CD4-positive, alpha-beta T cell treated with Interleukin-12 subunit alpha and Interleukin-12 subunit beta, for 1 hour (primary cell): ENCODE data around the gene KRTAP10-4.
"Not testable (repeated sequence)": the region's sequence is repeated elsewhere in the genome, so short reads cannot be mapped to it uniquely, and the experiment has no call there.

Experiments used
- DNase-seq: peaks from one replicate; pipeline ENCODE4 v3.0.0-alpha.2; 2020

The KRTAP10-4 gene

DNA sequence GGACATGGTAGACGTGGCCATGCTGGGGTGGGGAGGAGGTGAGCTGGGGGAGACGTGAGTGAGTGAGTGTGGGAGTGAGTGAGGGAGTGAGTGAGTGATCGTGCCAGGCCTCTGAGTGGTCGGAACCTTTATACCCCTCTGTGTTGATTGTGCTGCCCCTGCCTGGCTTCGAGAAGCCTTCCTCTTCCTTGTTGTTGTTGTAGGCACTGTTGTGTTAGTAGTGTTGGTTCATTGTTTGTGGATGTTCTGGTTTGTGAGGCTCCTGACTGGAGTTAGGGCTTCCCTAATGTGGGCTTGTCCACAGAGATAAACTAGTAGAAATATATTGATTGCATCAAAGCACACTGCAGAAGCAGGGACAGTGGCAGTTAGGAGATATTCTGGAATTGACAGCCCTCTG is 14.8 kb upstream of the KRTAP10-4 start, which contains the start of gene KRTAP10-3:
TSS of gene KRTAP10-3 (minus strand) at position 101 of the 400 bp plus-strand sequence. CDS start at position 21, 80 bp downstream.
- no peak for DNase-seq

DNA sequence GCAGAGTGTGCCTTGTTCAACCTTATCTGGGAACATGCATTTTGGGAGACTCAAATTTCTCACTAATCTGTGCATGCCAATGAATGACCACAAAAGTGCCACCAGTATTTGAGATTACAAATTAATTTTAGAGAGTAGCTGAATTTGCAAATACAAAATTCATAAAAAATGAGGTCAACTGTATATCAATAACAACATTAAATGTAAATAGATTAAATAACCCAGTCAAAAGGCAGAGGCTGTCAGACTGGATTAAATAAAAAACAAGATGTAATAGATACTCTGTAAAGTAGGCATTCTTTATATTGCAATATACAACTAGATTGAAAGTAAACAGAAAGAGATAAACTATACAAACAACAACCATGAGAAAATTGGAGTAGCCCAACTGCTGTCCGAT is 9.4 kb upstream of the KRTAP10-4 start:
- DNase-seq, result no peak

DNA sequence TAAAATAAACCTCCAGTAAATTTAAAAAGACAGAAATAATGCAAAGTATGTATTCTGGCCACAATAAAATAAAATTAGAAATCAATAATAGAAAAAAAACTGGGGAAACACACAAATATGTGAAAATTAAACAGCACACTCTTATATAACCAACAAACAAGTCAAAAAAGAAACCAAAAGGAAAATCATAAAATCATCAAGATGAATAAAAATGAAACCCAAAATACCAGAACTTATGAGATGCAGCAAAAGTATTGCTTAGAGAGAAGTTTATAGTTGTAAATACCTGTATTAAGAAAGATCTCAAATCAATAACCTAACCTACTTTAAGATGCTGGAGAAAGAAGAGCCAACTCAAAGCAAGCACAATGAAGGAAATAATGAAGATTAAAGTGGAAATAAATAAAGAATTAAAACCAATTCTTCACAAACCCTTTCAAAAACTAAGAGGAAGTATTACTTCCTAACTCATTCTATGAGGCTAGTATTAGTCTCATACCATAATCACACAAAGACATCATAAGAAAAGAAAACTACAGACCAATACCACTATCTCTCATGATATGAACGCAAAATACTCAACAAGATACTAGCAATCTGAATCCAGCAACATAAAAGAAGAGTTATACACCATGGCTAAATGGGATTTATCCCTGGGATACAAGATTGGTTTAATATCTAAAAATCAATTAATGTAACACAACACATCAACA is 8.5 kb upstream of the KRTAP10-4 start:
- DNase-seq, result no peak

DNA sequence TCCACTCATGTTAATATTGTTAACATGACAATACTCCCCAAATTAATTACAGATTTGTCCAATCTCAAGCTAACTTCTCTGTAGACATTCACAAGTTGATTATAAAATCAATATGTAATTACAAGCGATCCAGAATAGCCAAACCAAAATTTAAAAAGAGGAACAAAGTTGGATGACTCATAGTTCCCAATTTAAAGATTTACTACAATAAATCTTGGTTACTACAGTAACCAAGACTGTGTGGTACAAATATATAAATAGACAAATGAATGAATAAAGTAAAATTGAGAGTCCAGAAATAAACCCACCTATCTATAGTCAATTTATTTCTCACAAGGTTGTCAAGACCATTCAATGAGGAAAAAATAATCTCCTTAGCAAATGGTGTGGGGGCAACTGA is 7.1 kb upstream of the KRTAP10-4 start:
- no peak for DNase-seq

DNA sequence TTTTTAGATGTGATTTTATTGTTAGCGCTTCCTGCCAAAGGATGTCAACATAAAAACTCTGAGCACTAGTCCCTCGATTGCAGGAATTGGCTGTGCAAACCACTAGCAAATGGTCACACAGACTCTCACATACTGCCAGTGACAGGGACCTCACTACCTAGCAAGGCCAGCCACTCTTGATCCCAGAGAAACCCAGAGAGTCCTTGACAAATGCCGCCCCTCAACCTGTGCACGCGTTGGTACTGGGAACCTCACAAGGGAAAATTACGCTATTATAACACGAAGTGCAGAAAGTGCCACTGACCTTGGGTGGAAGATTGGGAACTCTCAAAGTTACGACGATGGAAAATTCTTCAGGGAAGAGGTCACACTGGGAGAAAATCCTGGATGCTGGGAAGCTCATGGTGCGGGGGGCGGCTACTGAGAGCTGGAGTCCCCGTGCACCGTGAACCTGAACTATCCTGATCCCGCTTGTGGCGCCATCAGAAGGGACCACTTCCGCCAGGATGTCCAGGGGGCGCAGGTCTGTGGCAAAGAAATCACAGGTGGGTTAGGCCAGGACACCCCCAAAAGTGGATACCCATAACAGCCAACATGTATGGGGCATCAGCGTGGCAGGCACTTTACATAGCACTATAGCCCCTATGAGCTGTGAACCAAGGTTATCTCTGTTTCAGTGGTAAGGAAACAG is 5.9 kb upstream of the KRTAP10-4 start:
- DNase-seq, result no peak

DNA sequence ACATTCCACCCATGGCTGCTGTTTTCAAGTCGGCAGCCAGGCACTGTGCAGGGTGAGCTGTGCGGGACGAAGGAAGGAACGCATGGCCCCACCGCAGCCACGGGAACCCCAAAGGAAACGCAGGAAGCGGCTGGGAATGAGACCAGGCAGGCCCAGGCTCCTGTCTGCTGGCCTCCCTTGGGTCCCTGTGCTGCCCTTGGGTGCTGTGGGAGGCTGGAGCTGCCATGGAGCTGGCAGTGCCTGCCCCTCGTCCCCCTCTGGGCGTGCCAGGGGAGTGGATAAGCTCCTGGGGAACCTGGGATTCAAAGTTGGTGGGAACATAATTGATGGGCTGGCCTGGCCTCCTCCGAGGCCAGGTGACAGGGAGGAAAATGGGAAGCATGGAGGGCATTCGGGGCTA is 5.3 kb upstream of the KRTAP10-4 start:
- no peak for DNase-seq

DNA sequence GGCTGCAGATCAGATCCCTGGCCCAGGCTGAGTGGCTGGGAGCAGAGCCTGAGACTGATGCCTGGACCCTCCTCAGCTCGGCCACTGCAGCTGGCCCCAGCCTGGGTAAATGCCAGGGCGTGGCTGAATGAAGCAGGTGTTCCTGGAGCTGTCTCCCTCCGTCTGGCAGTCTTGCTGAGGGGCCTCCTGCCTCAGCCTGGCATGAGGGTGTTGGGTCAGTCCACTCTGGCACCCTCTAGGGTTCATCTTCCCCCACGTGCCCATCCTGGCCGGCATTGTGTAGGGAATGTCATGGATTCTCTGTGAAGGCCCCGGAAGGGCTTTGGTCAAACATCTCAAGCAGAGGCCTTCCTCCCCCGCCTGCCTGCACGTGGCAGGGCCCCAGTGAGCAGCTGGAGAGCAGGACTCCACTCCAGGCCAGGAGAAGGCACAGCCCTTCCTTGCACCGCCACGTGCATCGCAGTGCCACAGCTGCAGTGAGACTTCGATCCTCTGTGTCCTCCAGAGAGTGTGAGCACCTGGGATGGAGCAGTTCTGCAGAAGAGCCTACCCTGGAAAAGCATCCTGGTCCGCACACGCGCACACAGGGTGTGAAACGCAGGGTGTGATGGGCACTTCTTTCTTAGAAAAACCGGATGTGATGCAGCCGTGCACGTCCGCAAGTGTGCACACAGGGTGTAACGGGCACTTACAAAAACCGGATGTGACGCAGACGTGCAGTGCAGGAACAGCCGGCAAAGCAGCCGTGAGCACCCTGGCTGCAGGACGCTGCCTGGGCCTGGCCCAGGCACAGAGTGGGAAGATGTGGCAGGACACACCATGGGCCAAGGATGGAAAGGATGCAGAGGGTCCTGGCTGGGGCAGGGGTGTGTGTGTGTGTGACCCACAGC is 4.6 kb upstream of the KRTAP10-4 start:
- no peak for DNase-seq

DNA sequence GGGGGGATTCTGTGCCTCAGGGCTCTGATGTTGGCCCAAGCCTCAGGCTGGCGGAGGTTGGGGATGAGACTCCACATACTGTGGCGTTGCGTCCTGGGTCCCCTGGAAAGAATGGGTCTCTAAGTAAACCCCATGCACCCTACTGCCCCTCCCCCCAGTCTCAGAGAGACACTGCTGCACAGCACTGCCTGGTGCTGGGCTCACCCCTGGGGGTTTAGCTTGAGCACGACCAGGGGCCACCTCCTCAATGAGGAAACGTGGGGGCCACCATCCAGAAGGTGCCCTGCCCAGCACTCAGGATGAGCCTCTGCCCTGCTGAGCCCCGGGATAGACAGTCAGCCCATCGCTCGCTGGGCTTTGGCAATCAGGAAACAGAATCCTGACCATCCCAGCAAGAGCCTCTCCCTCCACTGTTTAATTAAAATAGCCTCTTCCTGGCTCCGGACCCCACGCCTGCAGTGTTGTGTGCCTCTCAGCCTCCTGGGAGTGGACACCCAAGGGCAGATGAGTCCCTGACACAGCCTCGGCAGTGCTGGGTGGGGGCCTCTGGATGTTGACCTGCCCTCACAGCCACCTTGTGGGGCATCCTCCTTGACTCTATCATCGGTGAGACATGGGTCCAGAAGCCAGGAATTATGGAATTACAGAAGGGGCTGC is 3.5 kb upstream of the KRTAP10-4 start:
- DNase-seq, result no peak

DNA sequence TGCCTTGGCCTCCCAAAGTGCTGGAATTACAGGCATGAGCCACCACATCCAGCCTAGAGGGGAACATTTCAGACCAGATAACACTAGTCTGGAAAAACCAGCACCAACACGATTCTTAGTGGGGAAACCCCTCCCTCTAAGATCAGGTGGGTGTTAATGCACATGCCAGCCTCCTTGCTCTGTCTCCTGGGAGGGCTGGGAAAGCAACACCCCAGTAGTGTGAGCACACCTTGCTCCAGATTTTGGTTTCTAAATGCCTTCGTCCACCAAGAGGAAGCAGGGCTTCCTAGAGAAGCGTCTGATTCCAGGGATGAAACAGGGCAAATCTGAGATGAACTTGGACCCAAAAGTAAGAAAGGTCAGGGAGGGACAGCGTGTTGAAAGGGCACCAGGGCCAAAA is 2.2 kb upstream of the KRTAP10-4 start:
- no peak for DNase-seq

DNA sequence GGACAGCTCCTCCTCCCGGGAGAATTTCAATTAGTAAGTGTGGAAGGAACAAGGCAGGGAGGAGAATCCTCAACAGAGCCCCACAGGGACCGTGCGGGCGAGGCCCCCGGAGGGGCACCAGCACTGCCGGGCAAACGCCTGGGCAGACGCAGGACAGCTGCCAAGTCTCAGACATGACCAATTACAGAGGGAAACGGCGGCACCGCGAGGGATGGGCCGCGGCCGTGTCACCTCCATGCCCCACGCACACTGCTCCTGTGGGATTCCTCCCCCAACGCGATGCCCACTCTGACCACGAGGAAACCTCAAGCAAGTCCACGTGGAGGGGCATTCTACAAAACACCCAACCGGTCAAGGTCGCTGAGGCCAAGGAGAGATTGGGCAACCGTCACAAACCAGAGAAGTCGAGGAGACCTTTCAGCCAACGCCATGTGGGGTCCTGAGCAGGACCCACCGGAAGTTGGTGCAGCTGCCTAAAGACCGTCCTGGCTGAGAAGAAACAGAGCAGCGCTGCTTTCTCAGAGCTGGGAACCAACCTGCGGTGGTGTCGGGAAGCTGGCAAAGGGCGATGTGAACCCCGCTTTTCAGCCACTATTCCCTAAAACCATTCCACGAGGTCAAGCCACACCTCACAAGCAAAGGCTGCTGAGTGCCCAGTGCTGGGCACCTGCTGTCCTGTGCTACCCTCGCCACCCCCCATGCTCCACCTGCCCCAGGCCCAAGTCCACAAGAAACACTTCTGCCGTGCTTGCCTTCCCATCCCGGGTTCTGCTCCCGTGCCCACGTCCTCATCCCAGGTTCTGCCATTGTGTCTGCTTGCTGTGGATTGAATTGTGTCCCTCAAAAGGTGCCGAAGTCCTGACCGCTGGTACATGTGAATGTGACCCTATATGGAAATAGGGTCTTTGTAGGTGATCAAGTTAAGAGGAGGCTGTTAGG is 1.4 kb upstream of the KRTAP10-4 start:
- DNase-seq, result no peak

DNA sequence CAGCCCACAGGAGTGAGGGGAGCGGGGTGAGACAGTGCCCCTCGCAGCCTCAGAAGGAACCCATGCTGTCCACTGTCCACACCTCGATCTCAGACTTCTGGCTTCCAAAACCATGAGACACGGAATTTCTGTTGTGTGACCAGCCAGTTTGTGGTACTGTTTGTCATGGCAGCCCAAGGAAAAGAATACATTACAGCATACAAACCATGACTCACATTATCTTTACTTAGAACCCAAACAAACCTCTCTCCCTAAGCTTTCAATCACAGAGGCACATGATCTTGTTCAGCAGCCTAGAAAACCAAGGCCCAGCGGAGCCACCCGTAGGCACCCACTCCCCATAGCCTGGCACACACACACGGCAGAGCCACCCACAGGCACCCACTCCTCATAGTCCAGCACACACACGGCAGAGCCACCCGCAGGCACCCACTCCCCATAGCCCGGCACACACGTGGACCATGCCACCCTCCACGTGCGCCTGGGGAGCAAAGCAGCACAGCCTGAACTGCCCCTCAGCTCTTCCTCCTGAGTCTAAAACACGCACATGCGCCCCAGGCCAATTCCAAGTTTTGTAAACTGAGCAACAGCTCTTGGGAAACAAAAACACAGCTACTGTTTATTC is 458 bp upstream of the KRTAP10-4 start:
- DNase-seq, result no peak

DNA sequence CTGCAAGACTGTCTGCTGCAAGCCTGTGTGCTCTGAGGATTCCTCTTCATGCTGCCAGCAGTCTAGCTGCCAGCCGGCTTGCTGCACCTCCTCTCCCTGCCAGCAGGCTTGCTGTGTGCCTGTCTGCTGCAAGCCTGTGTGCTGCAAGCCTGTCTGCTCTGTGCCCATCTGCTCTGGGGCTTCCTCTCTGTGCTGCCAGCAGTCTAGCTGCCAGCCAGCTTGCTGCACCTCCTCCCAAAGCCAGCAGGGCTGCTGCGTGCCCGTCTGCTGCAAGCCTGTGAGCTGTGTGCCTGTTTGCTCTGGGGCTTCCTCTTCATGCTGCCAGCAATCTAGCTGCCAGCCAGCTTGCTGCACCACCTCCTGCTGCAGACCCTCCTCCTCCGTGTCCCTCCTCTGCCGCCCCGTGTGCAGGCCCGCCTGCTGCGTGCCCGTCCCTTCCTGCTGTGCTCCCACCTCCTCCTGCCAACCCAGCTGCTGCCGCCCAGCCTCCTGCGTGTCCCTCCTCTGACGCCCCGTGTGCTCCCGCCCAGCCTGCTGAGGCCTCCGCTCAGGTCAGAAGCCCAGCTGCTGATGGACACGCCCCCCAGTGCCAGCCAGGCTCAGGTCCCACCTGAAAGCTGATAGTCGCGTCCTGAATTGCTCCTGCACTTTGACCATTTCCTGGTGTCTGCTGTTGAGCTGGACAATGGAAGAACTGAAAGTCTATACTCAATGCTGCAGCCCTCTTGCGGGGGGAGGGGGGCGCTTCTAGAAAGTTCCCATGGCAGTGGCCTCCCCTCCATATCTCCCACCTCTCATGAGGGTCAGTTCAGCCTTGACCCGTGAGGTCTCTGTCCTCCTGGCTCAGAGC is 1.2 kb downstream of the KRTAP10-4 start:
- no peak for DNase-seq

DNA sequence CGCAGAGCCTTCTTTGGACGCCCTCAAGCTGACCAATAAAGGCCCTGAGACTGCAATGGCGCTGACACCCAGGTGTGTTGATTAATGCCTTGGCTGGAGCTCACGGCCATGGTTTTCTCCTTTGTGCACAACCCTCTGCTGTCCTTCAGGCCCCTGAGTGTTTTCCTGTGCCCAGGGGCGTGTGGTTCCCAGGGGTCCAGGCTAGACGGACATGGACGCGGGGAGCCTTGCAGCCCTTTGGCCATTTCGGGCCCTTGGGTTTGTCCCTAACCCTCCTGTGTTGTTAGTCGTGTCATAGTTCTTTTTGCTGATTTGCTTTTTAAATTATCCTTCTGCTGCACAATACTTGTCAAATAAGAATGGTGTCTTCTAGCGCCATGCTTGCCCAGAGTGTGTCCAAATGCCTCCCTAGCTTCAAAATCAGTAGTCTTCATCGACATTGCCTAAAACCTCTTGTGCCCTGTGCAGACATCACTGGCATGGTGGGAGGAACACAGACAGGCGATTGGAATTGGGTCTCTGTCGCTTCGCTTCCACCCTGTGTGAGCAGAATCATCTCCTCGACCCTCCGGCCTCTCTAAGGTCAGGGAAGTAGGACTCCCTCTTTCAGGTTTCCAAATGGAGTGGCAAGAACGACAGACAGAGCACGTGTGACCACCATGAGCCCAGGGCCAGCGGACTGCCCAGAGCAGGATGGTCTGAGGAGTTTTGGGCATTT is 1.9 kb downstream of the KRTAP10-4 start:
- no peak for DNase-seq

DNA sequence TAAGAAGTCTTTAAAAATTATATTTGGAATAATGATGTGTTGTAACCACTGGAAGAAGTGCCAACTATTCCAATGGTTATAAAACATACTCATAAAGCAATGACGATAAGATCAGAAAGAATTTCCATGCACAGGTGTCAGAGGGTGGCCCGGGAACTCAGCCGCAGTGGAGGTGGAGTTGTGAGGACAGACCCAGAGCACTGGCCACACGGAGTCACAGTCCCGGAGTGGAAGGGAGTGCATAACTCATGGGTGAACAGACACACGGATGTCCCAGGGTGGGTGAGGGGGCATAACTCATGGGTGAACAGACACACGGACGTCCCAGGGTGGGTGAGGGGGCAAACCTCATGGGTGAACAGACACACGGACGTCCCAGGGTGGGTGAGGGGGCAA is 2.5 kb downstream of the KRTAP10-4 start:
- DNase-seq, result no peak

DNA sequence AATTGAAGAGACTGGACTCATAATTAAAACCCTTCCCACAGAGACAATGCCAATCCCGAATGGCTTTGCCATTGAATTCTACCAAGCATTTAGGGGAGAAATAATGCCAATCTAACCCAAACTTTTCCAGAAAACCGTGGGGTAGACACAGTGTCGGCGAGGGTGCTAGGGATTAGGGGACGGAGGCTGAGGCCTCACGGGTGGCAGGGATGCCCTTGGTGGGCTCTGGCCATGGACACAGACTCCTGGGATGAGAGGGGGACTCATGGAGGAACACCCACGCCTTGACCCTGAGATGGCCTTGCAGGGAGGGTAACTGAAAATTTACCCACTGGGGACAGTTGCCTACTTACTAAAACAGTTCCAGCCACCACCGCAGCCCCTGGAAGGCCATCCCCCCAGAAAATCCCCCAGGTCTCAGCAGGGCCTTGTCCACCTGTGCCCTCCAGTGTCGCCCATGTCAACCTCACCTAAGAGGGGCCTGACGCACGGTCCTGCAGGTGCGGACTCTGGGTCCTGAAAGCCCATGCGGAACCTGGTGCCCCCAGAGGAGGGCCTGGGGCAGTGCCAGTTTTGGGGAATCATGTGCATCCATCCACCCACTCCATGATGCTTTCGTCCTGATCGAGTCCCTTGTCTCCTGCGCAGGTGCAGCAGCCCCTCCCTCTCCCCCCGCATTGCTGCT is 5.0 kb downstream of the KRTAP10-4 start:
- no peak for DNase-seq

DNA sequence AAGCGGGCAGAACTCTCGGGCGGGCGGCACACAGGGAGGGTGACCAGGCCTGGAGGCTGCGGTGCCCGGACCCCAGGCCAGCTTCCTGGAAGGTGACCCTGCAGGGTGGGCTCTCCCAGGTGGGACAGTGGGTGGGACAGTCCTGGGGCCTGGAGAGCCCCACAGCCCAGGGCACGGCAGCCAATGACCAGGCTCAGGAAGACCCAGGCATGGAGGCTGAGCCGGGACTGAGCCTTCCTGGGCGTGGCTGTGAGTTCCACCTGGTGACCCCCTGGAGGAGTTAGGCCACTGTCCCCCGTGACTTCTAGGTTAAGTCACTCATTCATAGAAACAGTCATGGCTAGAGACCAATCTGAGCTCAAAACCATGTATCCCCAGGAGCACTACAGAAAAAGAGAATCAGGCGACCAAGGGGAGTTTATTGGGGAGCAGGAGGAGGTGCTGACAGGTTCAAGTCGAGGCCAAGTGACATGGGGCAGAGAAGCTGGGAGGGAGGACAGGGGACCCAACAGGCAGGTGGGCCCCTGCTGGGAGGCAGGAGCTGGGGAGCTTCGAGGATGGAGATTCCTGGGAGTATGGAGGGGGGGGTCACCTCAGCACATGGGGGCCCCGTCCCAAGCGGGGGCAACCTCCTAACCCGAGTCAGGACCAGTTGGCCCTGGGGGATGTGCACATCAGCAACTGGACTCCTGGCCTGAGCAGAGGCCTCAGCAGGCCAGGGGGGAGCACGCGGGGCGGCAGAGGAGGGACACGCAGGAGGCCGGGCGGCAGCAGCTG is 5.7 kb downstream of the KRTAP10-4 start:
- no peak for DNase-seq

DNA sequence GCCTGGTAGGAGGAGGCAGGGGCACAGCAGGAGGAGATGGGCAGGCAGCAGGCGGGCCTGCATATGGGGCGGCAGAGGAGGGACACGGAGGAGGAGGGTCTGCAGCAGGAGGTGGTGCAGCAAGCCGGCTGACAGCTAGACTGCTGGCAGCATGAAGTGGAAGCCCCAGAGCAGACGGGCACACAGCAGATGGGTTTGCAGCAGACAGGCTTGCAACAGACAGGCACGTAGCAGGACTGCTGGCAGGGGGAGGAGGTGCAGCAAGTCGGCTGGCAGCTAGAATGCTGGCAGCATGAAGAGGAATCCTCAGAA is 6.3 kb downstream of the KRTAP10-4 start:
- DNase-seq, result no peak

DNA sequence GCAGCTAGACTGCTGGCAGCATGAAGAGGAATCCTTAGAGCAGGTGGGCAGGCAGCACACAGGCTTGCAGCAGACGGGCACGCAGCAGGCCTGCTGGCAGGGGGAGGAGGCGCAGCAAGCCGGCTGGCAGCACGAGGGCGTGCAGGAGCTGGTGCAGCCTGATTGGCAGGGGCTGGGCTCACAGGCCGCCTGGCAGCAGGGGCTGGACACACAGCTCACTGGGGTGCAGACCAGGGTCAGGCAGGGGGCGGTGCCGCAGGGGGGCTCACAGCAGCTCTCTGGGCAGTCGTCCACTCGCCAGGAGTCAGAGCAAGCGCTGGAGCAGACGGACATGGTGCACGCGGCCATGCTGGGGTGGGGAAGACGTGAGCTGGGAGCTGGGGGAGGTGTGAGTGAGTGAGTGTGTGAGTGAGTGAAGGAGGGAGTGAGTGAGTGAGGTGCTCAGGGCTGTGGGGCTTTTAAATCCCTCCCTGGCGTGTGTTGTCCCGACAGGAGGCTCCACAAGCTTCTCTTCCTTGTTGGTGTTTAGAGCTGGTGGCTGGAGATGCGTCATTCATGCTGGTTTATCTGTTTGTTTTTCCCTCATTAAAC is 6.8 kb downstream of the KRTAP10-4 start, which contains the start of gene KRTAP10-5:
TSS of gene KRTAP10-5 (minus strand) at position 374 of the 591 bp plus-strand sequence. CDS start at position 348, 26 bp downstream.
- DNase-seq, result not testable (repeated sequence)
